HCT116 (cell line): Measurements from ENCODE around the gene TMEM106C. TPM values are rescaled to one million over a fixed set of nuclear protein-coding genes. Genes with fewer than 3 reads are reported as not detected.

Experiments used
- ATAC-seq: fragments of 200-7000 bp; cut with Tn5 transposase; 2 replicates; pipeline ENCODE4 v1.9.1; 2020; ENCODE audit warnings: mild to moderate bottlenecking, moderate library complexity
- BruUV-seq: library from RNA; stranded (reverse); fragments of 400-500 nt; replicated peaks from 2 replicates; lab custom pipeline; 2021; lab: Mats Ljungman, UMichigan
- CTCF ChIA-PET: fragments of 300-600 bp; sonication (Branson Sonifier 250); formaldehyde crosslinking; loops from one replicate; lab custom pipeline; 2021; ENCODE audit warnings: antibody characterized with exemption; lab: Charles Lee
- POLR2A ChIA-PET: fragments of 300-600, 350-600 bp; sonication (Branson Sonifier 250); formaldehyde crosslinking; loops from one replicate; lab custom pipeline; 2021; ENCODE audit warnings: antibody characterized with exemption; lab: Charles Lee
- RAD21 ChIA-PET, 2 experiments: fragments of 300-600 bp; sonication (Branson Sonifier 250); formaldehyde crosslinking; loops; one replicate each; lab custom pipeline; 2023; ENCODE audit warnings: low total read pairs in 2 of 2; ENCODE audit not compliant: uncharacterized antibody in 2 of 2, unreplicated experiment in 2 of 2, low non-redundant PET in 1 of 2; lab: Charles Lee
- DNase-seq: peaks from one replicate; pipeline ENCODE4 v3.0.0-alpha.2; 2010; ENCODE audit warnings: low read depth, low spot score
- H2AFZ ChIP-seq: fragments of 200-600 bp; shearing (Covaris generic), sonication (generic); 2 replicates; pipeline ENCODE4 v1.6.1; 2017; ENCODE audit warnings: low read depth, mixed run types, mixed read lengths, antibody characterized with exemption, low read length; ENCODE audit not compliant: poor library complexity, severe bottlenecking
- H3K27ac ChIP-seq: 2 replicates; pipeline ENCODE4 v1.5.1; 2012; ENCODE audit warnings: low read depth, low read length
- H3K27me3 ChIP-seq: fragments of 200-600 bp; sonication (generic); 2 replicates; pipeline ENCODE4 v1.6.1; 2016; ENCODE audit warnings: mixed run types, low read length, mixed read lengths; ENCODE audit not compliant: insufficient read depth
- H3K36me3 ChIP-seq, 2 experiments: fragments of 200-500 bp in 1 of 2; fragments of 200-600 bp in 1 of 2; sonication (Bioruptor generic) in 1 of 2; sonication (generic) in 1 of 2; 2 replicates each; pipeline versions ENCODE4 v1.5.1 to v1.6.1; 2014 to 2016; ENCODE audit warnings: low read length in 2 of 2, inconsistent platforms in 1 of 2, mixed read lengths in 1 of 2, mixed run types in 1 of 2; ENCODE audit not compliant: insufficient read depth in 2 of 2, control insufficient read depth in 1 of 2
- H3K4me1 ChIP-seq, 2 experiments: fragments of 200-600 bp in 1 of 2; sonication (generic) in 1 of 2; 2 replicates each; pipeline versions ENCODE4 v1.5.1 to v1.6.1; 2012 to 2017; ENCODE audit warnings: low read length in 2 of 2, inconsistent platforms in 1 of 2, mild to moderate bottlenecking in 1 of 2, mixed read lengths in 1 of 2, mixed run types in 1 of 2, moderate library complexity in 1 of 2; ENCODE audit not compliant: insufficient read depth in 2 of 2, control insufficient read depth in 1 of 2
- H3K4me2 ChIP-seq: fragments of 200-600 bp; sonication (generic); 2 replicates; pipeline ENCODE4 v1.6.1; 2017; ENCODE audit warnings: mixed run types, low read length, mixed read lengths
- H3K4me3 ChIP-seq, 2 experiments: fragments of 200-600 bp in 1 of 2; sonication (generic) in 1 of 2; replicated peaks in 1 of 2; 2 replicates each; pipeline ENCODE4 v1.5.1; 2011 to 2016; ENCODE audit warnings: low read length in 2 of 2, control low read depth in 1 of 2, low read depth in 1 of 2, mild to moderate bottlenecking in 1 of 2, mixed read lengths in 1 of 2, mixed run types in 1 of 2
- H3K79me2 ChIP-seq: fragments of 200-600 bp; sonication (generic); 2 replicates; pipeline ENCODE4 v1.6.1; 2017; ENCODE audit warnings: mild to moderate bottlenecking, mixed run types, low read length, moderate library complexity, mixed read lengths; ENCODE audit not compliant: insufficient read depth
- H3K9ac ChIP-seq: fragments of 200-600 bp; sonication (generic); 2 replicates; pipeline ENCODE4 v1.6.1; 2016; ENCODE audit warnings: low read length, mixed read lengths
- H3K9me2 ChIP-seq: fragments of 200-600 bp; sonication (generic), shearing (Covaris generic); 2 replicates; pipeline ENCODE4 v1.6.1; 2017; ENCODE audit warnings: mixed run types, mild to moderate bottlenecking, moderate library complexity; ENCODE audit not compliant: insufficient read depth
- H3K9me3 ChIP-seq, 2 experiments: fragments of 200-500 bp in 1 of 2; fragments of 200-600 bp in 1 of 2; sonication (Bioruptor generic) in 1 of 2; sonication (generic) in 1 of 2; 2 replicates each; pipeline ENCODE4 v1.6.1; 2014 to 2017; ENCODE audit warnings: low read length in 2 of 2, mixed read lengths in 2 of 2, inconsistent platforms in 1 of 2, low read depth in 1 of 2, mild to moderate bottlenecking in 1 of 2, mixed run types in 1 of 2, moderate library complexity in 1 of 2; ENCODE audit not compliant: control insufficient read depth in 1 of 2, insufficient read depth in 1 of 2
- H4K20me1 ChIP-seq: fragments of 200-600 bp; sonication (generic), shearing (Covaris generic); 2 replicates; pipeline ENCODE4 v1.6.1; 2017; ENCODE audit warnings: mixed run types, mild to moderate bottlenecking, moderate library complexity; ENCODE audit not compliant: insufficient read depth
- ELF1 ChIP-seq: IDR thresholded peaks from 2 replicates; pipeline ENCODE4 v1.6.1; 2012; ENCODE audit warnings: low read depth, borderline replicate concordance
- RAD21 ChIP-seq: IDR thresholded peaks from 2 replicates; pipeline ENCODE4 v1.6.1; 2012; ENCODE audit warnings: low read depth, mild to moderate bottlenecking
- ZFX ChIP-seq: fragments of 450-650 bp; IDR thresholded peaks from 2 replicates; pipeline ENCODE4 v1.6.1; 2017
- intact Hi-C: fragments of 100-400 bp; cut with micrococcal nuclease; formaldehyde crosslinking; loops from 2 replicates; pipeline ENCODE4 v1.10.0; 2022
- total RNA-seq: library from RNA; stranded (reverse); gene quantifications from one replicate; pipeline ENCODE4 v1.2.1, GENCODE V29; 2021; ENCODE audit not compliant: unreplicated experiment
- TF ChIP-seq, protein P1 (sequence below): IDR thresholded peaks from 2 replicates; pipeline ENCODE4 v1.6.1; 2011; ENCODE audit warnings: mild to moderate bottlenecking, low read length, moderate library complexity; ENCODE audit not compliant: insufficient replicate concordance; ENCODE audit errors: extremely low read depth
- TF ChIP-seq, protein P2 (sequence below): IDR thresholded peaks from 2 replicates; pipeline ENCODE4 v1.6.1; 2012
- TF ChIP-seq, protein P3 (sequence below): IDR thresholded peaks from 2 replicates; pipeline ENCODE4 v1.6.1; 2012; ENCODE audit warnings: low read depth

The TMEM106C gene
- total RNA-seq, 1 experiment from 2014 or later, result 94.7 TPM

DNA sequence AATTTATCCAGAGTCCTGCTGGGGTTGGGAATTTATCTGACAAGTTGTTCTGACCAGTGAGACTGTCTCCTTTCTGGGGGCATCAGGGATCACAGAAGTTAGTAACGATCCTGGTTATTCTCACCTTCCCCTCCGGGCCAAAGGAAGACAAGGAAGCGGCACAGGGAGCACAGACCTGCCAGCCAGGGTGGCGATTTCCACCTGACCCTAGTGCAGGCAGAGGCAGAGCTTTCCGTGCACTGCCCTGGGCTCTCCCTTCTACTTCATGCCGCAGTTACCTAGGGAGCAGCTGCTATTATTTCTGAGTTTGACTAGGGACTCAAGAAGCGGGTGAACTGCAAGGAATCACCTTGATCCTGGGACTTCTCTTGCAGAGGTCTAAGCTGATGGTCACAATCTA lies 7.4 kb downstream of the TMEM106C start:
- Histone ChIP-seq H3K27ac (no peak overlapping the region), H3K9me3 (no peaks in the 10 kb centered on the region), H3K27me3 (no peaks in the 10 kb centered on the region), H3K4me1 (no peaks in the 10 kb centered on the region), H4K20me1 (no peaks in the 10 kb centered on the region), H3K4me3 (no peak overlapping the region), H3K4me2 (no peak overlapping the region), H3K36me3 (peaks cover 12 to 22% of the 10 kb centered on the region in 2 experiments; a peak in 3 of 4 replicates), H3K9ac (no peak overlapping the region), H3K9me2 (no peaks in the 10 kb centered on the region), H2AFZ (no peak overlapping the region), H3K79me2 (no peaks in the 10 kb centered on the region)
- no peak for DNase-seq
- ATAC-seq, result no peak
- ChIA-PET POLR2A (no interaction called here), RAD21 (no interaction called here), CTCF (interaction anchor here (1.7 kb wide), 1 partner anchor 22 kb away, joined by 4 read pairs; no protein-coding TSS in a partner anchor)
- intact Hi-C loops, result no loop called here
- no TSS peak for BruUV-seq
- no peak for TF ChIP-seq RAD21
- TF ChIP-seq, protein P1, sequence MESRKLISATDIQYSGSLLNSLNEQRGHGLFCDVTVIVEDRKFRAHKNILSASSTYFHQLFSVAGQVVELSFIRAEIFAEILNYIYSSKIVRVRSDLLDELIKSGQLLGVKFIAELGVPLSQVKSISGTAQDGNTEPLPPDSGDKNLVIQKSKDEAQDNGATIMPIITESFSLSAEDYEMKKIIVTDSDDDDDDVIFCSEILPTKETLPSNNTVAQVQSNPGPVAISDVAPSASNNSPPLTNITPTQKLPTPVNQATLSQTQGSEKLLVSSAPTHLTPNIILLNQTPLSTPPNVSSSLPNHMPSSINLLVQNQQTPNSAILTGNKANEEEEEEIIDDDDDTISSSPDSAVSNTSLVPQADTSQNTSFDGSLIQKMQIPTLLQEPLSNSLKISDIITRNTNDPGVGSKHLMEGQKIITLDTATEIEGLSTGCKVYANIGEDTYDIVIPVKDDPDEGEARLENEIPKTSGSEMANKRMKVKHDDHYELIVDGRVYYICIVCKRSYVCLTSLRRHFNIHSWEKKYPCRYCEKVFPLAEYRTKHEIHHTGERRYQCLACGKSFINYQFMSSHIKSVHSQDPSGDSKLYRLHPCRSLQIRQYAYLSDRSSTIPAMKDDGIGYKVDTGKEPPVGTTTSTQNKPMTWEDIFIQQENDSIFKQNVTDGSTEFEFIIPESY, result no peak
- TF ChIP-seq, protein P2, sequence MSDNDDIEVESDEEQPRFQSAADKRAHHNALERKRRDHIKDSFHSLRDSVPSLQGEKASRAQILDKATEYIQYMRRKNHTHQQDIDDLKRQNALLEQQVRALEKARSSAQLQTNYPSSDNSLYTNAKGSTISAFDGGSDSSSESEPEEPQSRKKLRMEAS, result no peak
- TF ChIP-seq, protein P3, sequence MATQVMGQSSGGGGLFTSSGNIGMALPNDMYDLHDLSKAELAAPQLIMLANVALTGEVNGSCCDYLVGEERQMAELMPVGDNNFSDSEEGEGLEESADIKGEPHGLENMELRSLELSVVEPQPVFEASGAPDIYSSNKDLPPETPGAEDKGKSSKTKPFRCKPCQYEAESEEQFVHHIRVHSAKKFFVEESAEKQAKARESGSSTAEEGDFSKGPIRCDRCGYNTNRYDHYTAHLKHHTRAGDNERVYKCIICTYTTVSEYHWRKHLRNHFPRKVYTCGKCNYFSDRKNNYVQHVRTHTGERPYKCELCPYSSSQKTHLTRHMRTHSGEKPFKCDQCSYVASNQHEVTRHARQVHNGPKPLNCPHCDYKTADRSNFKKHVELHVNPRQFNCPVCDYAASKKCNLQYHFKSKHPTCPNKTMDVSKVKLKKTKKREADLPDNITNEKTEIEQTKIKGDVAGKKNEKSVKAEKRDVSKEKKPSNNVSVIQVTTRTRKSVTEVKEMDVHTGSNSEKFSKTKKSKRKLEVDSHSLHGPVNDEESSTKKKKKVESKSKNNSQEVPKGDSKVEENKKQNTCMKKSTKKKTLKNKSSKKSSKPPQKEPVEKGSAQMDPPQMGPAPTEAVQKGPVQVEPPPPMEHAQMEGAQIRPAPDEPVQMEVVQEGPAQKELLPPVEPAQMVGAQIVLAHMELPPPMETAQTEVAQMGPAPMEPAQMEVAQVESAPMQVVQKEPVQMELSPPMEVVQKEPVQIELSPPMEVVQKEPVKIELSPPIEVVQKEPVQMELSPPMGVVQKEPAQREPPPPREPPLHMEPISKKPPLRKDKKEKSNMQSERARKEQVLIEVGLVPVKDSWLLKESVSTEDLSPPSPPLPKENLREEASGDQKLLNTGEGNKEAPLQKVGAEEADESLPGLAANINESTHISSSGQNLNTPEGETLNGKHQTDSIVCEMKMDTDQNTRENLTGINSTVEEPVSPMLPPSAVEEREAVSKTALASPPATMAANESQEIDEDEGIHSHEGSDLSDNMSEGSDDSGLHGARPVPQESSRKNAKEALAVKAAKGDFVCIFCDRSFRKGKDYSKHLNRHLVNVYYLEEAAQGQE, result no peak
- no peak for TF ChIP-seq ZFX
- no peak for TF ChIP-seq ELF1
